Activated naive CD4-positive, alpha-beta T cell treated with anti-CD3 and anti-CD28 coated beads, Interleukin-2, amount 50 U/mL, for 16 hours (primary cell): ENCODE measurements around the gene NTN4.

Experiments
- DNase-seq: peaks from one replicate; pipeline ENCODE4 v3.0.0-alpha.2; 2020

The NTN4 gene

DNA sequence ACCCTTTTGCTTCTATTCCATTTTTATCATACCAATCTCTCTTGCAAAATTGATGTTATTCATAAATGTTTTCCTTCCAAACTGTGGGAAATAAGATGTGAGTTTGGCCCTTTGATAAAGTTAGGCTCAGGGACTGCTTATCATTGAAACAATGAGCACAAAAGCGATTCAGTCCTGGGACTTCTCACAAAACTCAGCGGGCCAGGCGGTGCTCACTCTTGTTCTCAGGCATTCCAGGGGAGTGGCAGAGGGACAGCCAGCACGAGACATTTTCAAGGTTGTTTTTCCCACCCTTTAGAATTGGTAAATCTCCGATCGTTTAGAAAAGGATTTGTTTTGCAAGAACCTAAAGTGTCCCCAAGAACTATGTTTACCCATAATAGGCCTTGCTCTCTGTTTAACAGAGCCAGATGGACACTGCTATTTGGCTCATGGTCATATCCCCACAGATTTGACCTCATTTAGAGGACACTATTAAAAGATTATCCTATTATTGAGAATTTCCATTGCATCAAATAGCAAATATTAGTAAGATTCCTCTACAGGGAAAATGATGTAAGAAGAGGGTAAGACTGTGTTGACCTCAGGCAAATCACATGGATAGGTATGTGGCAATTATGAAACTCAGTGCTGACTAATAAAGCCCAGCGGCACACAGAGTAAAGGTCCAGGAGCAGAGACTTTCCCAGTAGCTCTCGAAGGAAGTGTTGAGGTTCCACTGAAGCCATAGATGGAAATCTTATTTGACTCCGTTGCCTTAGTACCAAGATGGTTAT is 136.6 kb downstream of the NTN4 start:
- no peak for DNase-seq

DNA sequence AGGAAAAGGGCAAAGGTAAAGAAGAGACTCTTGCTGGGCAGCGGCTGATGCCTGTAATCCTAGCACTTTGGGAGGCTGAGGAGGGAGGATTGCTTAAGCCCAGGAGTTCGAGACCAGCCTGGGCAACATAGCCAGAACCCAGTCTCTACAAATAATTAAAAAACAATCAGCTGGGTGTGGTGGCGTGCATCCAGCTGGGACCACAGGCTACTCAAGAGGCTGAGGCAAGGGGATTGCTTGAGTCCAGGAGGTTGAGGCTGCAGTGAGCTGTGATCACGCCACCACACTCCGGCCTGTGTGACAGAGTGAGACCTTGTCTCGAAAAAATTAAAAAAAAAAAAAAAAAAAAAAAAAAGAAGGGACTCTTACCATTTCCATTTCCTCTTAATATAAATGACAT is 138.9 kb downstream of the NTN4 start:
- no peak for DNase-seq

DNA sequence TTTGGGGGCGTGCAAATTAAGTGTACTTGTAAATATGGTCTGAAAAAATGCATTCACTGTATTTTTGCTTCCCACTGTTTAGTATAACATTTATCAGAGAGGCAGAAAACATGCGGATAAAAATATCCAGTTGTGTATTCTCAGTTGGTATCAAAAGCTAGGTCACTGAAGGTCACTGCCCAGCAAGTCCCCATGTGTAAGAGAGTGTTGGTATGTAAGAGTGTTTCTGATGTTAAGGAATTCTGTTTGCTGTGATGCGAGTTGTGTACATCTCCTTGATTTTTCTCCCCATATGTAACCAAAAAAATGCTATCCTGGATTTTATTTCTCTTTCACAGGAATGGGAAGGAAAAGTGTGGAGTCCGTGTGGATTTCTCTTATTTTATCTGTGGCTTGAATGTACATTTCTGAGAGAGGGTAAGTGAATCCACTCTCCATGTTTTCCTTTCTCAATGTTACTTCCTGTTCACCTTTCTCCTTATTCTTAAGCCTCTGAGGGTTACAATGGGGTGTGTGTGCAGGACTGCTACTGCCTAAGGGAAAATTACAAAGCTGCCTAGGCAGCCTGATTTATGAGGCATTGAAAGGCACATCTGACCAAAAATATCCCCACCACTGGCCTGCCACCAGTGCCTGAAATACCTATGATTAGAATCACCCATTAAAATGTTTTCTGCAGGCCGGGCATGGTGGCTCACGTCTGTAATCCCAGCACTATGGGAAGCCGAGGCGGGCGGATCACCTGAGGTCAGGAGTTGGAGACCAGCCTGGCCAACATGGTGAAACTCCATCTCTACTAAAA is 141.4 kb downstream of the NTN4 start:
- DNase-seq = no peak

DNA sequence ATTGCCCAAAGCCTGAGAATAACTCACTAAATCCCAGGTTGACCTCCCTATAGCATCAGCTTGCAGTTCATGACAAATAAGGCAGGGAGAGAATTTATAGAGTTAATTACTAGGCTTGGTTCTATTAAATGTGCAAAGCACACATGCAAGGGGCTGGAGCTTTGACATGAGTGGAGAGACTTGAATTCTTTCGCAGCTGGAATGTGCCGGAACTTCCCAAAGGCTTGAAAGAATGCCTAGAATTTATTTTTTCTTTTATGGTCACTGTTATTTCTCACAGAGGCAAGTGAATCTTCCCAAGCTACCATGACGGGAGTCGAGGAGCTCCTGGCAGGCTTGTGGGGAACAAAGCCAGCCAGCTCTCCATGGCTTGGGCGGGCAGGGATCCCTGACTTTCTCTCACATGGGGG is 143.8 kb downstream of the NTN4 start:
- no peak for DNase-seq

DNA sequence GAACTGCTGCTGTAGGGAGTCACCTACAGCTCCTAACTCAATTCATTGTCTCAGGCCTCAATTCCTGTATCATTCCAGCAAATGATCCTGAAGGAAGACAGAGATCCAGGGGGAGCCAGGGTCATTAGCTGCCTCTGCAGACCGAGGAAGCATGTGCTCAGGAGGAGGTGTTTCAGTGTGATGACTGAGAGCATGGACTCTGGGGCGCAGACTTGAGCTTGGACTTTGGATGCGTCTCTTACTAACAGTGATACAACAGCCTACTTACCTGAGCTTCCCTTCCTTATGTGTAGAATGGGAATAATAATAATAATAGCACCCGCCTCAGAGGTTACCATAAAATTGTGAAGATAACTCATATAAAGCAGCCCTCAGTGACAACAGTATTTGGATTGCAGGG is 147.3 kb downstream of the NTN4 start:
- no peak for DNase-seq

DNA sequence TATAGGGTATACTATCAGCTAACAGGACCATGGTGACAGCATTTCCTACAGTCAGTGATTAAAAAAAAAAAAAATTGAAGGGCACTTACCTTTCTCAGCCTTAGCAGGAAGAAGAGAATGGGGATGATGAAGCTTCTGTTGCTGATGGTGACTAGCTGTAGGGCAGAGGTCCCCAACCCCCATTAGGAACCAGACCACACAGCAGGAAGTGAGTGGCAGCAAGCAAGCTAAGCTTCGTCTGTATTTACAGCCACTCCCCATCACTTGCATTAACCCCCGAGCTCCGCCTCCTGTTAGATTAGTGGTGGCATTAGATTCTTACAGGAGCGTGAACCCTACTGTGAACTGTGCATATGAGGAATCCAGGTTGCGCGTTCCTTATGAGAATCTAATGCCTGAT is 148.0 kb downstream of the NTN4 start:
- DNase-seq = no peak

DNA sequence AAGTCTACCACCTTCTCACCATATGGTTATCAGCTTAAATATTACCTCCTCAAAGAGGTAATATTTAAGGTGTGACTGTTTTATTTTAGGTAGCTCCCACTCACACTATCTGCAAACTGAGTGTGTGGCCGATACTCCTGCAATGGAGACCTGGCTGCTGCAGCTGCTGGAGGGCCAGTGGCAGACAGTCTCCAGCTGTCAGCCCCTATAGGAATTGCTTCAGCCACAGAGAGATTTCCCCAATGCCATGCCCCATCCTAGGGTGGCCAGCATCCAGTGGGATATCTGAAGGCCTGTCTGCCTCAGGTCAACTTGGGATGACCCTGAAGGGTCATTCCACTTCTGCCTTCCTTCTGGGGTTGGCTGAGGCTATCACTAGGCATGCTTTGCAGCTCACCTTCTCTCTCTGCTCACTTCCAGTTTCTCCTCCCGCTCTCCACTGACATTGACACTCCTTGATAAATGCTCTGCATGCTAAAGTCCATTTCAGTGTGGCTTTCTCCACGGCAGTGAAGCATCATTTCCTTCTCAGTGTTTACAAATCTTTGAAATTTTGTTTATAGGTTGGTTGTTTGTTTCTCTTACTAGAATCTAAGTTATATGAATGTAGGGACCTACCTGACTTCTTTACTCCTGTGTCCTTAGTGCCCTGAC is 149.1 kb downstream of the NTN4 start:
- no peak for DNase-seq

DNA sequence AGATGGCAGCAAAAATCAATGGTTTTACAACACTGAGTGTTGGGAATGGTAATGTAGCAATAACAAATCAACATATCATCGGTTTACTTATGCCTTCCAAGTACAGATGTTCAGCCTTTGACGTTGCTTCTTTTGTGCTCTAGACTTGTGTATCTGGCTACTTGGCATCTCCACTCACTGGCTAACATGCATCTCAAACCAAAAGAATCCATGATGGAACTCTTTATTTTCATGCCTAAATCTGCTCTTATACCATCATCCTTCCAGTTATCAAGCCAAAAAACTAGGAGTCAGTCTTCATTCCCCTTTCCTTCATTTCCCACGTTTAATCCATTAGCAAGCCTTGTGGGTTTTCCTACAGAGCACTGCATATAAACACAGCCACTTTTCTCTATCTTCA is 150.0 kb downstream of the NTN4 start:
- no peak for DNase-seq

DNA sequence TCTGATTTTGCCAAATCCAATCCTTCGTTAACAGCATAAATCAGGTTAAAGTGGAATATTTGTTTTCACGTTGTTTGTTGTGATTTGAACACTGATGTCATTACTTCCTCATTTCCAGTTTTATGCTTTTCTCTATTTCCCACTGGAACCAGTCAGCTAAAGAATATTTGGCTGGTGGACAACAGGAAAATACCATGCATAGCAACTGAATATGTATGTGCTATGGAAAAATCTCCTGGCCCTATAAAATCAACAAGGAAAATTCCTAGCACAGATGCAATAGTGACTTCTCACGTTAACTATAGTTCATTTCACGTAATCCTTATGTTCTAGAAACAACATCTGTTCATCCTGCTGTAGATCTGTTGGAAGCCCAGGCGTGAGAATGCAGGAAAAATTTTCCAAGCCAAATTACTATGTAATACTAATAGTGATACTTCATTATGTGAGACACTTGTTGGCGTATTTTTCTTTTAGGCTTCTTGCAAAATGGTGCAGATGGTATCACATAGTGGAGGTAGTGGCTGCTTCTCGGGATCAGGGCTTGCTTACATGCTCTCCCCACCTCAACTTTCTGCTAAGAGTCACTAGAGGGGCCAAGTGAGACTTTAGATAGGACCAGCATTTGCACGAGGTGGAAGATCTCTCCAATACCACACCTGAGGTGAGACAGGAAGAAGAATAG is 153.0 kb downstream of the NTN4 start:
- DNase-seq = no peak

DNA sequence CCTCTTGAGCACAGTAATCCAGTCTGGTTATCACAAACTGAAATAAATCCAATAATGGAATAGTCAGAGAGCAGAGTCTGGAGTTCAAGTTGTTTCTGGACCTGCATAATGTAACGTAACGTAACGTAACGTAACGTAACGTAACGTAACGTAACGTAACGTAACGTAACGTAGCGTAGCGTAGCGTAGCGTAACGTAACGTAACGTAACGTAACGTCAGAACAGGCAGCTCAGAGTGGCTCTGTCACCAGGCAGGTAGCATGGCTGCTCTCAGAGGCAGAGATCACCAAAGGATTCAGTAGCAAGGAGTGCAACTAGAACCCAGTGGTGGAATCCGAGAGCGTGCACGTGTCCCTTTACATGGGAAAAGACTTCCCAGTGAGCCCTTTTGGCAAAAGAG is 153.6 kb downstream of the NTN4 start:
- DNase-seq = no peak

DNA sequence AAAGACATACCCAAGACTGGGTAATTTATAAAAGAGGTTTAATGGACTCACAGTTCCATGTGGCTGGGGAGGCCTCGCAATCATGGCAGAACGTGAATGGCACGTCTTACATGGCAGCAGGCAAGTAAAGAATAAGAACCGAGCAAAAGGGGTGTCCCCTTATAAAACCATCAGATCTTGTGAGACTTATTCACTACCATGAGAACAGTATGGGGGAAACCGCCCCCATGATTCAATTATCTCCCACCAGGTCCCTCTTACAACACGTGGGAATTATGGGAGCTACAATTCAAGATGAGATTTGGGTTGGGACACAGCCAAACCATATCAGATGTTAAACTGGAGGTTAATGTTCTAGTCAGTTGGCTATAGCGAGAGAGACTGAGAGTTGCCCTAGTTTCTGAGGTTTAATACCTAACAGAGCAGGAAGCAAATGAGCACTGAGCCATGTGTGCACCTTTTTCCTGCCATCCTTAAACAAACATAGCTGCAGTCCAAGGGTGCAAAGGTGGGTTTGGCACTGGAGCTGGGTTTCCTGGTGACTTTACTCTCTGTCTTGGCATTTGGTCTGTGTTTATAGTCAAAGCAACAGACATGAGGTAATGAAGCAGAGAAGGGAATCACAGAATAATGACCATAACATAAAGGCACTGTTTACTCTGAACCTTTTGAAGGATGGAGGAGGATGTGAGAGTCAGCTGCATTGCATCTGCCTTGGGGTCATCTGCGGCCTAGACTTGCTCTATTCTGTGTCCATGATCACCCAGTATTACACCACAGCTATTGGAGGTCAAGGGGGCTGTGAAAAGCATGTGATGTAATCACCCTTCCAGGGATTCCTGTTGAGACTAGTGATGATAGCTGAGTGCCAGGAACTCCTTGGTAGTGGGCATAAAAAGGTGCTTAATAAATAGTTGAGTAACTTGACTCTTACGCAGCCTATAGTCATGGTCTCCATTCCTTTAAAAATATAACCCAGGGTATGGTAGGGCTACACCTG is 155.6 kb downstream of the NTN4 start:
- DNase-seq = no peak

DNA sequence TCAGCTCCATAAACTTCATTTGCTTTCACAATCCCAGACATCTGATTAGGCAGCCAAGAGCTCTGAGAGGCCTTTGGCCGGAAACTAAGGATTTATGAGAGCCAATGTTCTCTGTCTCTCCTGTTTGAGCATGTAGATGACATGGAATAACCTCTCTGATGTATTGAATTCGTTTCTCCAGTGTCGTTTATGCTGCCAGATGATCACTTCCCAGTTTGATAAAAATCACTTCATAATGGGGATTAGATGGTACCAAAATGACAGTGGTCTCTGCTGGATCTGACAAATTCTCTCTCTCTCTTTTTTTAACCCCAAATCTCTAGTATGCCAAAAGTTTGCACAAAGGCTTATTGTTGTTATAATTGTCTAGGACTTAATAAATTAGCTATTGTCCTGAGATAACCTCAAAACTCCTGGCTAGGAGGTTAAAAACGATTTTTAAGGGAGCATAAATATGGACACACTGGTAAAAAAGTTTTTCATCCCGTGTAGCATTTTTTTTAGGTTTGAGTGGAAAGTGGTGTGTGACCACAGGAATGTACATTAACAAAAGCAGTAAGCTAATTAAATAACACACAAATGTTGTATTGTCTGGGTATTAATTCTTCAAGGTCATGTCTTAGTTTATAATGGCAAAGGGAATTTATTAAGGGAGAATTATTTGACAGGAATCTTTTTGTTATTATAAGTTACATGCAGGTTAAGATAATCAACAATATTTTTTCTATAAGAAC is 156.7 kb downstream of the NTN4 start:
- DNase-seq = no peak

DNA sequence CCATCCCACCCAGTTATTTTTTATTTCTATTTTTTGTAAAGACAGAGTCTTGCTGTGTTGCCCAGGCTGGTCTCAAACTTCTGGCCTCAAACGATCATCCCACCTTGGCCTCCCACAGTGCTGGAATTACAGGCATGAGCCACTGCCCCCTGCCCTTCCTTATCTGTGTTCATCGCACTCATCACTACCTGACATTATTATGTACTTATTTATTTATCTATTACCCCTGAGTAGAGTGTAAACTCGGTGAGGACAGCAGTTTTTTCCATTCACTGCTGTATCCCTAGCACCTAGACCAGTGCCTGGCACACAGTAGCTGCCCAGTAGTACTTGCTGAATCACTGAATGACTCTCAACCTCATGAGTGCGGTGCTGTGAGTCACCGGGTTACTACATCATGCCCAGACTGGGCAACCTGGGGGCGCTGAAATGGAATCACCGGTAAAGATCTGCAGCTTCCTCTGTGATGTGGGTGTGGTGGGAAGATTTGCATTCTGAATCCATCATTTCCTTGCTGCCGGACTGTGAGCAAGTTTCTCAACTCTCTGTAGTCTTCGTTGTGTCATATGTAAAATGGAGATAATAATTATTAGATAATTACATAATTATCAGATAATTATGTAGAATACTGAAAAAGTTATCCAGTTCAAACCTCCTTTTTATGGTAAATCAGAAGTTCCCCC is 157.4 kb downstream of the NTN4 start:
- no peak for DNase-seq

DNA sequence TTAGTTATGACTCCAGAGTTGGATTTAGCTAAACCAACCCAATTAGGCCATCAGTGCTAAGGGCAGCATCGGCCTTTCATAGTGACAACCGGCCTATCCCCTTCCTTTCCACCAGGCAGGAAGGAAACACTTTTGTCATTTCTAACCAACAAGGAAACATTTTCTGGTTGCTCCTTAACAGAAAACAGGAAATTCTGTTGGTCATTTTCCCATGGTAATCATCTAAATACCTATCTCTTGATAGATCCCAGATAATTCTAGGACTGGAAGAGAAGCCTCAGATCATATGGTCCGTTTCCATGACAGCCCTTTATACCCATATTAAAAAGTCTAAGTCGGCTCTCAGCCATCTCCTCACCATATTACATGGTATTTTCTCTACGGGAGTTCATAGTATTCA is 160.1 kb downstream of the NTN4 start:
- DNase-seq = no peak

DNA sequence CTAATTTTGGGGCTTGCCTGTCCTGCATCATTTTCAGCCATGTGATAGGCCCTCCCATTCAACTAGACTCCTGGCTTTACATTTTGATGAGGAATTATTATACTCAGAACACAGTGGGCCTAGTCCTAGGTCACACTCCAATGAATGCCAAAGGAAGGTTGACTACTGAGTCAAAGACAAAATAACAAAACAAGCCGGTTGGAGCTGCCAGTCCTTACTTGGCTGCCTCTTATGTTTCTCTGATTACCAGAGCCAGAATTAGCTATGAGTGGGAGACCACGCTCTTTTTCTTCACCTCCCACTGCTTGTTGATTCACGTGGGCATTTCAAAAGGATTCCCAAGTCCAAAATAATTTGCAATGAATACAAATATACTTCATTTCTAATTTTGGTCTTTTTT is 161.2 kb downstream of the NTN4 start:
- DNase-seq = no peak

DNA sequence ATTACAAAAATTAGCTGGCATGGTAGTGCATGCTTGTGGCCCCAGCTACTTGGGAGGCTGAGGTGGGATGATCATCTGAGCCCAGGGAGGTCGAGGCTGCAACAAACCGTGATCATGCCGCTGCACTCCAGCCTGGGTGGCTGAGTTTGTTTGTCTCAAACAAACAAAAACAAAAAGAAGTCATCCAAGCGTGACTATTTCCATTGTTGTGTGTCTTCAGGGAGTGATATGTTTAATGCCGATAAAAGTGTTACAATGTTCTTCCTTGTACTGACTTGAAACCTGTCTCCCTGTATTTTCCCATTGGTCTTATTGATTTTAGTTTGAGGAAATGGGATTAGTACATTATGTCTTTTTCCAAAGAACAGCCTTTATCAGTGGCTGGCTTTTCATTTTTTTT is 163.7 kb downstream of the NTN4 start:
- DNase-seq = no peak

DNA sequence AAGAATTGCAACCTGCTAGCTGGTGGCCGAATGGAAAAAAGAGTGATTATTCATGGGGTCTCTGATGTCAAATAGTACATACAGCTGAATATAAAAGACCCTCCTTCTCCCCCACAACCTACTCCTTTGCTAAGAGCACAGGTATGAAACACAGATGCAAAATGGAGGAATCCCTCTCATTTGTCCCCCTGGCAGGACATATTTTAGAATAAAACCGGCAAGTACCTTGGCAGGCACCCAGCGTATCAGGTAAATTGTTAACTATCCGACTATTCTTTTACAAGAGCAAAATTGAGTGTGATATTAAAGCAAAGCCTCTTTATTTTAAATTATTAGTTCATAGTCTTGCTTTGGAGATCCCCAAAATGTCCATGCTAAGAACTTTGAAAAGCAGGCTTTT is 165.6 kb downstream of the NTN4 start:
- DNase-seq = no peak

DNA sequence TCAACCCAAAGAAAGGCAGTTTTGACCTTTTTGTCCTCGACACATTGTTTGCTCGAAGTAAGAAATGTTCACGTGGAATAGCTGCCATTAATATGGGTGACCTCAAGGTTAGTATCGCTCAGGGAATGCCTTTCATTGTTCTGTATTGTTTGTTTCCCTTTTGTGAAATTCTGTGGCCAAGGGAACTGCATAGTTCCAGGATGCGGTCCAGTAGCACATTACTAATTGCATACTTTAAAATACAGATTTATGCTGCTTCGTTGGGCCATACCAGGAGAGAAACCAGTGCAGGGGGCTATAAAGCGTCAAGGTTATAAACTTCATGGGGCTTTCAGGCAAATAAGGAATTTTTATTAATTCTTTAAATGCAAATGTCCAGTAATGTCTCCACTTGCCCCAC is 166.0 kb downstream of the NTN4 start:
- no peak for DNase-seq

DNA sequence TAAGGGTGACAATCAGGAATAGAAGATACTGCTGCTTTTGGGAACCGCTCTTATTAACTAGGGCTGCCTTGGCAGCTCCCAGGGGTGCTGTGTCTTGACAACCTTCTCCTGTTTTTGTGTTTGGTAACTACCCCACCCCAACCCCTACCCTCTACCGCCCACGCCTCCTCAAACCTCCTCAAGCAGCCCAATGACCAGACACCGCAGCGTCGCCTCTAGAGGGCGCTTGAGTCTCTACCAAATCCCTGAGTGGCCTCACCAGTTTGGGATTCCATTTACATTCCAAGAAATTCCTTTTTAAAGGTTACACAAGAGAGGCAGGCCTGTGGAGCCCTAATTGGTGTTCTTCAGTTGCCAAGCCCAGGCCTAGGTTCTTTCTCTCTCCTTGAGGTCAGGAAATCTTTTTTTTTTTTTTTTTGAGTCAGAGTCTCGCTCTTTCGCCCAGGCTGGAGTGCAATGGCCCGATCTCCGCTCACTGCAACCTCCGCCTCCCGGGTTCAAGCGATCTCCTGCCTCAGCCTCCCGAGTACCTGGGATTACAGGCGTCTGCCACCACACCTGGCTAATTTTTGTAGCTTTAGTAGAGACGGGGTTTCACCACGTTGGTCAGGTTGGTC is 166.9 kb downstream of the NTN4 start:
- DNase-seq = no peak

DNA sequence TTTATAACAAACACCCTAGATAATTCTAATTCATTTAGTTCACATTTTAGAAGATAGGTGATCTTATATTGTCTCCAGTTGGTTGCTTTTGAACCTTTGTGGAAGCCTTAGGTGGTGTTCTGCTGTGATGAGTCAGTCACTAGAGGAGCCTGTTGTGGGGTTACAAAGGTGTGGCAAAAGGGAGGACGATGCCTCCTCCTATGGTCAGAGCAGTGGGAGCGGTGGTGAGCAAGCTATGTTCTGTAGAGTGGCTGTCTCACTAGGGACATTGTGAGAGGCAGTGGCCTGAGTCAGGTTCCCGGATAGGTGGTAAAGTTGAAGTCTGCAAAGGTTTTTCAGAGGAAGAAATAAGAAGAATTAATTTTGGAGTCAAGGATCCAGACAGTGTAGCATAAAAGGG is 167.7 kb downstream of the NTN4 start:
- DNase-seq = no peak
